Measurements from ENCODE around the gene ZBTB43. TPM values are rescaled to one million over a fixed set of nuclear protein-coding genes. Genes with fewer than 3 reads are reported as not detected.

Gene ZBTB43
- total and polyA plus RNA-seq, 2 experiments from 2014 or later = 9.7 to 11.8 TPM

- TF ChIP-seq ZNF462 (CRISPR knock-in tag; IDR thresholded peaks at IDR 0.05) = no peak
- TF ChIP-seq POLR2AphosphoS5 (IDR thresholded peaks at IDR 0.05; ENCODE audit: low read depth) = no peak
- TF ChIP-seq EZH2phosphoT487 (IDR thresholded peaks at IDR 0.05; ENCODE audit: unreplicated experiment) = no peak
- no peak for TF ChIP-seq ZNF114 (CRISPR knock-in tag; IDR thresholded peaks at IDR 0.05)
- TF ChIP-seq JUNB (IDR thresholded peaks at IDR 0.05; ENCODE audit: unreplicated experiment) = no peak
Measured at GRCh38 chr9:126877418-126877817, 72.6 kb downstream of the ZBTB43 start (continued).

DNA sequence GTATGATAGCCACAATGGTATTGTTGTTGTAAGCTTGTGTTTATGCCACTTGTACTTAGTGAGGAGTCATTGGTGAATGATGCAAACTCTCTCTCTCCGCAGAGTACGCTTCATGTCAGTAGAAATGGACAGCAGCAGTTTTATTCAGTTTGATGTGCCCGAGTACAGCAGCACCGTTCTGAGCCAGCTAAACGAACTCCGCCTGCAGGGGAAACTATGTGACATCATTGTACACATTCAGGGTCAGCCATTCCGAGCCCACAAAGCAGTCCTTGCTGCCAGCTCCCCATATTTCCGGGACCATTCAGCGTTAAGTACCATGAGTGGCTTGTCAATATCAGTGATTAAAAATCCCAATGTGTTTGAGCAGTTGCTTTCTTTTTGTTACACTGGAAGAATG, 74.4 kb downstream of the ZBTB43 start:
- Histone ChIP-seq H4K20me1 (replicated peaks; ENCODE audit: insufficient read depth) (peaks cover 13% of the 10 kb centered on the region), H3K4me1 (ENCODE audit: insufficient read depth) (no peaks in the 10 kb centered on the region), H3K9me2 (ENCODE audit: insufficient read depth) (no peaks in the 10 kb centered on the region), H3K4me3 (no peak overlapping the region), H3K4me2 (no peak overlapping the region), H3K79me2 (replicated peaks; ENCODE audit: insufficient read depth) (peaks cover 64% of the 10 kb centered on the region), H3K27ac (ENCODE audit: low read depth) (no peak overlapping the region), H2AFZ (no peak overlapping the region), H3F3A (replicated peaks; ENCODE audit: low read depth) (no peaks in the 10 kb centered on the region), H3K36me3 (ENCODE audit: insufficient read depth) (no peaks in the 10 kb centered on the region), H3K27me3 (ENCODE audit: insufficient read depth) (no peaks in the 10 kb centered on the region)
- Mint-ChIP-seq H3K27ac (no peak overlapping the region), H3K9me3 (peaks cover 2% of the 10 kb centered on the region; the same call in 2 of the 3 replicates), H3K4me3 (no peak overlapping the region; the same call in 2 of the 3 replicates), H3K27me3 (ENCODE audit: insufficient read depth, low read depth, poor library complexity) (peaks cover 3% of the 10 kb centered on the region), H3K36me3 (ENCODE audit: low read depth) (peaks cover 26% of the 10 kb centered on the region), H3K4me1 (peaks cover 12% of the 10 kb centered on the region)
- DNase-seq (ENCODE audit: low spot score) (no peak), ATAC-seq (no peak)
- TF ChIP-seq STAT1 (IDR thresholded peaks at IDR 0.05; ENCODE audit: unreplicated experiment) = no peak

Measured in GM23338 (cell line).